ENCODE results near the gene RCOR1. TPM values are rescaled to one million over a fixed set of nuclear protein-coding genes. Genes with fewer than 3 reads are reported as not detected.

Gene RCOR1
- total RNA-seq, 1 experiment from 2014 or later = 102 TPM

DNA sequence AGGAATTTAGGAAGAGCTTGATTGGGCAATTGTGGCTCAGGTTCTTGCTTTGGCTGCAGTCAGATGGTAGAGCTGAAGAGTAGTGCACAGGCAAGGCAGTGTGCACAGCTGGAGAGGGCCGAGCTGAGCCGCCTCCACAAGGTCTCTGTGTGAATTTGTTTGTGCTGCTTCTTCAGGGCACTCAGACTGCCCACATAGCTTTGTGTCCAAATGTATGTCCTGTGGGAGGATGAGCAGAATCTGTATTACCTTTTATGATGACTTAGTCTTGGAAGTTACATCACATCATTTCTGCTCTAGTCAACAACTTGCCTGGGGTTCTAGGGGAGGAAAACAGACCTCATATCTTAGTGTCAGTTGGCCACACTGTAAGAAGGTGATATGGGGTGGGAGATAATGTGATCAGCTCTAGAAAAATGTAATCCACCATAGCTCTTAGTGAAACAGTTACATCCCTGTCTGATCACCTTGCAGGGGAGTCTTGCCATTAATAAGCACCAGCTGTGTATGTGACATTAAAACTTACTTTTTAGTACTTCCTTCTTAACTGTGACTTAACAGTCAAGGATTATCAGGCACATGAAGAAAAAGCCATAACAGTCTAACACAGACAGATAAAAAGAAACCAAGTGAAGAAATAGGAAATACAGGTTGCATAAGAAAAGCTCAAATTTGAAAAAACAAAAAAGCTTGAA is 53.4 kb downstream of the RCOR1 start:
- TF ChIP-seq CTCF (conservative IDR thresholded peaks at IDR 0.05; ENCODE audit: low read depth, low read length) (no peak), EZH2 (IDR thresholded peaks at IDR 0.05; ENCODE audit: borderline replicate concordance, low read depth, low read length, poor library complexity, severe bottlenecking) (no peak)
- POLR2A ChIA-PET (ENCODE audit: low non-redundant PET) = interaction anchor here (0.6 to 0.9 kb wide), 3 partner anchors 44 to 504 kb away, joined by 3 to 14 read pairs (median 5); no protein-coding TSS in a partner anchor
- no peaks in the 10 kb centered on the region for H3K9me3 ChIP-seq (ENCODE audit: low read depth, low read length, poor library complexity, severe bottlenecking)
- peak overlapping the region; percentile 88 for H3K27ac ChIP-seq (ENCODE audit: low read depth, low read length, poor library complexity, severe bottlenecking)
- peak; percentile 48 for DNase-seq (ENCODE audit: low spot score)
- no peaks in the 10 kb centered on the region for H3K36me3 ChIP-seq (ENCODE audit: insufficient read depth, low read length, poor library complexity, severe bottlenecking)
- no peaks in the 10 kb centered on the region for H3K27me3 ChIP-seq (replicated peaks; ENCODE audit: insufficient read depth, low read depth, low read length, poor library complexity)
- CTCF ChIA-PET = interaction anchor here (0.6 kb wide), 1 partner anchor 11 kb away, joined by 4 read pairs; no protein-coding TSS in a partner anchor
- H3K4me3 ChIP-seq (ENCODE audit: low read depth, low read length, poor library complexity, severe bottlenecking) = no peak overlapping the region
- H3K4me1 ChIP-seq (ENCODE audit: insufficient read depth, low read length, poor library complexity, severe bottlenecking) = peaks cover 77% of the 10 kb centered on the region
- BruUV-seq (replicated peaks) = no TSS peak
- intact Hi-C loops (cut with micrococcal nuclease; ENCODE audit: unreplicated experiment) = no loop called here

- H3K27me3 ChIP-seq (replicated peaks; ENCODE audit: insufficient read depth, low read depth, low read length, poor library complexity) = no peaks in the 10 kb centered on the region
- no peak for TF ChIP-seq CTCF (conservative IDR thresholded peaks at IDR 0.05; ENCODE audit: low read depth, low read length)
- TF ChIP-seq EZH2 (IDR thresholded peaks at IDR 0.05; ENCODE audit: borderline replicate concordance, low read depth, low read length, poor library complexity, severe bottlenecking) = no peak
- no peaks in the 10 kb centered on the region for H3K9me3 ChIP-seq (ENCODE audit: low read depth, low read length, poor library complexity, severe bottlenecking)
- peak overlapping the region; percentile 88 for H3K27ac ChIP-seq (ENCODE audit: low read depth, low read length, poor library complexity, severe bottlenecking)
- intact Hi-C loops (cut with micrococcal nuclease; ENCODE audit: unreplicated experiment) = no loop called here
- no peak overlapping the region for H3K4me3 ChIP-seq (ENCODE audit: low read depth, low read length, poor library complexity, severe bottlenecking)
- no TSS peak for BruUV-seq (replicated peaks)
- CTCF ChIA-PET = no interaction called here
- no peak for DNase-seq (ENCODE audit: low spot score)
- POLR2A ChIA-PET (ENCODE audit: low non-redundant PET) = interaction anchor here (0.6 to 0.9 kb wide), 3 partner anchors 43 to 505 kb away, joined by 3 to 14 read pairs (median 5); no protein-coding TSS in a partner anchor
- peaks cover 75% of the 10 kb centered on the region for H3K4me1 ChIP-seq (ENCODE audit: insufficient read depth, low read length, poor library complexity, severe bottlenecking)
- no peaks in the 10 kb centered on the region for H3K36me3 ChIP-seq (ENCODE audit: insufficient read depth, low read length, poor library complexity, severe bottlenecking)
Measured at GRCh38 chr14:102646615-102647014, 54.2 kb downstream of the RCOR1 start.

- H3K27ac ChIP-seq (ENCODE audit: low read depth, low read length, poor library complexity, severe bottlenecking) = peak overlapping the region; percentile 64
- no peak for TF ChIP-seq CTCF (conservative IDR thresholded peaks at IDR 0.05; ENCODE audit: low read depth, low read length)
- TF ChIP-seq EZH2 (IDR thresholded peaks at IDR 0.05; ENCODE audit: borderline replicate concordance, low read depth, low read length, poor library complexity, severe bottlenecking) = no peak
- no peak overlapping the region for H3K4me3 ChIP-seq (ENCODE audit: low read depth, low read length, poor library complexity, severe bottlenecking)
- H3K9me3 ChIP-seq (ENCODE audit: low read depth, low read length, poor library complexity, severe bottlenecking) = no peaks in the 10 kb centered on the region
- CTCF ChIA-PET = no interaction called here
- no TSS peak for BruUV-seq (replicated peaks)
- POLR2A ChIA-PET (ENCODE audit: low non-redundant PET) = interaction anchor here (0.7 kb wide), 1 partner anchor 32 kb away, joined by 3 read pairs; no protein-coding TSS in a partner anchor
- DNase-seq (ENCODE audit: low spot score) = no peak
- H3K4me1 ChIP-seq (ENCODE audit: insufficient read depth, low read length, poor library complexity, severe bottlenecking) = peaks cover 46% of the 10 kb centered on the region
- no peaks in the 10 kb centered on the region for H3K27me3 ChIP-seq (replicated peaks; ENCODE audit: insufficient read depth, low read depth, low read length, poor library complexity)
- H3K36me3 ChIP-seq (ENCODE audit: insufficient read depth, low read length, poor library complexity, severe bottlenecking) = no peaks in the 10 kb centered on the region
- intact Hi-C loops (cut with micrococcal nuclease; ENCODE audit: unreplicated experiment) = no loop called here
Measured at GRCh38 chr14:102652194-102652593, 59.7 kb downstream of the RCOR1 start.
